GM19193 (cell line): Measurements from ENCODE around the gene LORICRIN.

ENCODE experiments used
- POLR2A ChIP-seq: IDR thresholded peaks from 4 replicates; pipeline ENCODE4 v1.6.1; 2011; ENCODE audit not compliant: insufficient read depth, insufficient read length; ENCODE audit errors: extremely low read depth

The LORICRIN gene, protein sequence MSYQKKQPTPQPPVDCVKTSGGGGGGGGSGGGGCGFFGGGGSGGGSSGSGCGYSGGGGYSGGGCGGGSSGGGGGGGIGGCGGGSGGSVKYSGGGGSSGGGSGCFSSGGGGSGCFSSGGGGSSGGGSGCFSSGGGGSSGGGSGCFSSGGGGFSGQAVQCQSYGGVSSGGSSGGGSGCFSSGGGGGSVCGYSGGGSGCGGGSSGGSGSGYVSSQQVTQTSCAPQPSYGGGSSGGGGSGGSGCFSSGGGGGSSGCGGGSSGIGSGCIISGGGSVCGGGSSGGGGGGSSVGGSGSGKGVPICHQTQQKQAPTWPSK

DNA sequence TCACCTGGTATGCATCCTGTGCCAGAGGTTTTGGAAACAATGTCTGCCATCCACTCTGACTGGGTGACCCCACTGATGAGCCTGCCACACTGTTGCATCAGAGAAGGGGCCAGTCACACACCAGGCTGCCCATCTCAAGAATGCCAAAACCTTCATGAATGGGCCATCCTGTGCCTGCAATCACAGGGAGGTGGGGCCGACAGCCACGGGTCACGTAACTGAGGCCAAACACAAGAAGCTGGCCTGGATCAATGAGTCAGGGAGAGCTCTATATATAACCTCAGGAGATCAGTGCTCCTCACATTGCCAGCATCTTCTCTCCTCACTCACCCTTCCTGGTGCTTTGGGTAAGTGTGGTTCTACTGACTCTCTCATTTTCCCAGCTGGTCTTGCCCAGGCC is at the start of gene LORICRIN:
Gene LORICRIN (plus strand): TSS at position 301 of the 400 bp plus-strand sequence. CDS start 1,263 bp downstream, outside the sequence.
- no peak for TF ChIP-seq POLR2A

DNA sequence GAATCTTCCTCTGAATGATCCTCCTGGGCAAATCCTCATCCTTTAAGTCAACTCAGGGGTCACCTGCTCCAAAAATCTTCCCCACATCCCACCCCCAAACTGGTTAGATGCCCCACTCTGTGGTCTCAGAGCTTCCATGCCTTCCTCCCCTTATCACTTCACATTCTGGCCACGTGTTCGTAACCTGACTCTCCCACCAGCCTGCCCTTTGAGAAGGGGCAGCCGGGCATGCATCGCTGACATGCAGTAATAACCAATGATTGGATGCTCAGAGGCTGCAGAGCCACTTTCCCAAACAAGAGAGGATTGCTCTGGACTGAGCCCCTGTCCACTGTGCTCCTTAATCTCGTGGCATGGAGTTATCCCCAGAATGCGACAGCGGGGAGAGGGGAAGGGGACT is 49.3 kb upstream of the LORICRIN start:
- TF ChIP-seq POLR2A, result no peak

DNA sequence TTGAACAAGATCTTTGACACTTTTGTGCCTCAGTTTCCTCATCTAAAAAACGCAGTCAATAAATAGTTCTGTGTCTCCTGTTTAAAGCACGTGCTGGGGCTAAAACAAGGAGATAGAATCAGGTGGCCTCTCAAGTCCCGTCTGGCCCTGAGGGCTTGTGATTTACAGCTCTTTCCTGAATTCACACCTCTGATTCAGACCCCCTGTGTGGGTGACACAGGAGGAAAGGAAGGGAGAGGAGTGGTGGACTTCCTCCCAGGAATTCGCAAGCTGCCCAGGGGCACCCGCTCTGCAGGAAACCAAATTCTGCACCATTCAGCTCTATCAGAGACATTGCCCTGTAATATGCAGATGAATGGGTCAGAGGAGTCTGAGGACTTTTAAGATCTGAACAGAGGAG is 47.3 kb upstream of the LORICRIN start:
- TF ChIP-seq POLR2A, result no peak

DNA sequence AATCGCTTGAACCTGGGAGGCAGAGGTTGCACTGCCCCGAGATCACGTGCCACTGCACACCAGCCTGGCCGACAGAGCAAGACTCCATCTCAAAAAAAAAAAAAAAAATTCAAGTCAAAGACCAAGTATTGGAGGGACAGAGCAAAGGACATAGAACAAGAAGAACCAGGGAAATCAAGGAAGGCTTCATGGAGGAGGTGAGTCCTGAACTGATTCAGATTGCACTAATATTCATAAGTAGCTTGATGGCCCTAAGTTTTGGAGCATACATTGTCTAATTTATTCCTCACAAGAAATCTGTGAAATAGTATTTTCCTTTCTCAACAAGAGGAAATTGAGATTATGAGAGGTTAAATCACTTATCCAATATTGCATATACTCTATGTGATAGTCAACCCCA is 46.0 kb upstream of the LORICRIN start:
- no peak for TF ChIP-seq POLR2A

DNA sequence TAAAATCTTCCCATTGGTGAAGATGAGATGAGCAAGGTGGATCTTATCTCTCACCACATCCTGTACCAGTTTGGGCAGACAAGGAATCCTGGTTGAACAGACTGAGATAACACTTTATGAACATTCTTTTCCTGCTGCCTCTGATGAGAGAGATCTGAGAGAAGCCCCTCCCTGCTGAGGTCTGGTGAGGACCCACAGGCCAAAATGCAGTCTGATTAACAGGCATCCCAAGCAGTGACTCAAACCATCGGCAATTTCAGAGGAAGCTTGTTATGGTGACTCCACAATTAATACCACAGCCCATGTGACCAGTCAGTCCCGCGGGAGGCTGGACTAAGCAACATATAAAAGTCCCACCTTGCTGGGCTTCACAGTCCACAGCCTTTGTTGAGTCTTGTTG is 42.3 kb upstream of the LORICRIN start, which contains the start of gene PRR9:
Gene PRR9 (plus strand): TSS at position 373 of the 400 bp plus-strand sequence. CDS start 561 bp downstream, outside the sequence.
- no peak for TF ChIP-seq POLR2A

DNA sequence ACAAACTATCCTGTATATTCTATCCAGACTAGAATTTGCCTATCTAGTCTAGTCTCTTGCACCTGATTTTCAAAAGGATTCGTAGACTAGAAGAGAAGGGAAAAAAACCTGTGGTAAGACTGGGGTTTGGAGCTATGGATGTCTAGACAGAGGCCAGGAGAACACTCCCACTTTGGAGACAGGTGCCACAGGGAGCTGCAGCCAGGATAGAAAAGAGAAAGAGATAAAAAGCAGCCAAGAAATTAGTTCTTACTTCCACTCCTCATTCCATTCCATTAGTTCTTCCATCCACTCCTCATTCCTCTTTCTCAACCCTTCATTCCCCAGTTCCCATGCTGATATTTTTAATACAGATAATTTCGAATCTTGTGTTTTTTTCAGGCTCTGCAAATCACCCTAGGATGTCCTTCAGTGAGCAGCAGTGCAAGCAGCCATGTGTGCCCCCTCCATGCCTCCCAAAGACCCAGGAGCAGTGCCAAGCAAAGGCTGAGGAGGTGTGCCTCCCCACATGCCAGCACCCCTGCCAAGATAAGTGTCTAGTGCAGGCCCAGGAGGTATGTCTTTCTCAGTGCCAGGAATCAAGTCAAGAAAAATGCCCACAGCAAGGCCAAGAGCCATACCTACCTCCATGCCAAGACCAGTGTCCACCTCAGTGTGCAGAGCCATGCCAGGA is 41.6 kb upstream of the LORICRIN start:
- TF ChIP-seq POLR2A, result no peak

DNA sequence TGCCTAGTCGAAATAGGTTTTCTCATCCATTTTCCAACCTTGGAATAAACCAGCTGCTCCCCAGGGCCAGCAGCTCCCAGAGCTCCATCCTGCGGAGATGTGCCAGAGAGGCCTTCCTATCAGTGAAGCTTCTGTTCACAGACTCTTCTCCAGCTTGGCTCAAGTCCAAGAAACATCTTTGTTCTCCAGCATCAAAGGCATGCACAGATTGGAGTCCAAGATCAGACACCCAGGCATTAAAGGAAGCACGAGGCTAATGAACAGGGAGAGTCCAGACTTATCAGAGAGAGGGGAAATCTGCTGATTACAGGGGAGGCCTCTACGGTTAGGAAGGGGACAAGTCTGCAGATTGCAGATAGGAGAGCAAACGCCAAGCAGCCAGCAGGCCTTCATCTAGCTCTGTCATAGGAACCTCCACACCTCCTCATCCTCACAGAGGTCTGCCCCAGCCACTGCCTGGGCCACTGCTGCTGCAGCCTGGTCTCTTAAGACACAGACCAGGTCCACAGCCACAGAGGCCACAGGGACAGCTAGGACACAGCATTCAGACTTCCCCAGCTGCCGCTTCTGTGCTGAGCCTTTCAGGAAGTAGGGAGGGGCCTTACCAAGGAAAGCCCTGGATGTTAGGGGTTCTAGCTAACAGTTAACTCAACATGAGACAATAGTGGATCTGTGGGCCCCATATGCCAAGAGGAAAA is 38.7 kb upstream of the LORICRIN start:
- no peak for TF ChIP-seq POLR2A

DNA sequence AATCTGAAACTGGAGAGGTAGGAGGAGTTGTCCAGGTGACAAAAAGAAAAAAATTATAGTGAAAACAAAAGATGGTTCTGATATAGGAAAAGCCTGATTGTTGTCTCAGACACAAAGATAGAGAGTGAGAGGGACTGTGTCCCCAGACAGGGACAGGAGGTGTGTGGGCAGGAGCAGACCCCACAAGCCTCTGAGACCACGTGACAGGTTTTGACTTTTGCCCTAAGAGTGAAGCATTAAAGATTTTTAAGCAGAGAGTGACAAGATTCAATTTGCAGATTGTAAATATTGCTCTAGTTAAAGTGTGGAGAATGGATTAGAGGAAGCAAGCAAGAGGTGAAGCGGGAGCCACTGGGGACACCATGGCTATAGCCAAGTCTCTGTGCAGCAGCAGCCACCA is 31.7 kb upstream of the LORICRIN start:
- TF ChIP-seq POLR2A, result no peak

DNA sequence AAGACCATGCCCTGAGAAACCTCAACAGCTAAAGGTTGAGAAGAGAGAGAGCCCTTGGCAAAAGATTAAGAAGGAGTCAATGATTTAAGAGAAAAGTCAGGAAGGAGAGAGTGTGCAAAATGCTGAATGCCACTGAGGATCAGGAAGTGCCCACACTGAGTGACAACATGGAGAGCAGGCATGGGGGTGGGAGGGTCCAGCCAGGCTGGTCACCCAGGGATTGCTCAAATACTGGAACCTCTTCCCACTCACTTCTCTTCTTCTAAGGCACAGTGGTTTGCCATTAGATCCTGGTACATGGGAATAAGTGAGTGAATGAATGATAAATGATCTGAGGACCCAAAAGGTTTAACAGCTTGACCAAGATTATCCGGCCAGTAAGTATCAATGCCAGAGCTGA is 31.0 kb upstream of the LORICRIN start:
- no peak for TF ChIP-seq POLR2A

DNA sequence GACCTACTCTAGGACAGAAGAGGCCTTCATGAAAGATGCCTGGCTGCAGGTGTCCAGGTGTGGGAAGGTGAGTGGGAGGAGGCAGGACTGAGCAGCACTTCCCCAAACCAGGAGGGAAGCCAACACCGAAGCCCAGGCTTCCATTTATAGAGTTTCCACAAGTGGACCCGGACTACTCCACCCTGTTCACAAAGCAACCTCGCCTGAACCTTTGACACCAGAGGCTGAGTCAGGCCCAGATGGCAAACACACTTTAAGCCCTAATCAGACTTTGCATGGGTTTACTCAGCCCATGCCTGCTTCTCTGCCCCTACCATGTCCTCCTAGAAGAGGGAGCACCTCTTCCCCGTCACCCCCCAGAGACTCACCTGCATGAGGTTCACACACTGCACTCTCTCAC is 28.1 kb upstream of the LORICRIN start:
- no peak for TF ChIP-seq POLR2A

DNA sequence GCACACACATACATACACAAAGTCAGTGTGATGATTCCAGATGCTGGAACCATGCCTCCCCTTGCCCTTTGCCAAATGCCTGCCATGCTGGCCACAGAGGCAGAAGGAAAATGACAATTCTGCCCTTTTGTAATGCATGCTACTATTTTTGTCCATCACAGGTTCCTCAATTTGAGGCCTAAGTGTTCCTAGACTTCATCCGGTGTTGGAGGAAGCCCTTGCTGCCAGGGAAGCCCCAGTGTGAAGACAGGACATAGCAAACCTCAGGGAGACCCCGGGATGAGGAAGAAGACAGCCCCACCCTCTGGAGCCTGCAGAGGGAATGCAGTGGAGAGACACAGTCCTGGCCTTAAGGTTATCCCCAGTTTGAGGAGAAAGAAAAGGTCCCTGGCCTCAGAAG is 27.7 kb upstream of the LORICRIN start:
- no peak for TF ChIP-seq POLR2A

DNA sequence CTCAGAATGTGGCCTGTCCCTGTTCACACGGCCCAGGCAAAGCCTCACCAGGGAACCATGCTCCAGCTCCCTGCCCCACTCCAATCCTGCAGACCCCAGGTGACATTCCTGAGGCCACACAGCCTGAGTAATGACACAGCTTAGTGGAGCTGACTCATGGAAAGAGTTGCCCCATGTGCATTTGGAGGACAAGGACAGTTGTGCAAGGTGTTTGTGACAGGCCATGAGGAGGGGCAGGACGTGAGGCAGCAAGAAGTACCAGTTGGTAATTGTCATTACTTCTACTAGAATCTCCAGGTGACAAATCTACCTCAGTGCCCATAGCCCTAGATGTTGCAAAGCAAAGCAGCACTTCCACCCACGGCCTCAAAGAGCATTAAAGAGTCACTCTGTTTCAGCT is 26.9 kb upstream of the LORICRIN start:
- TF ChIP-seq POLR2A, result no peak

DNA sequence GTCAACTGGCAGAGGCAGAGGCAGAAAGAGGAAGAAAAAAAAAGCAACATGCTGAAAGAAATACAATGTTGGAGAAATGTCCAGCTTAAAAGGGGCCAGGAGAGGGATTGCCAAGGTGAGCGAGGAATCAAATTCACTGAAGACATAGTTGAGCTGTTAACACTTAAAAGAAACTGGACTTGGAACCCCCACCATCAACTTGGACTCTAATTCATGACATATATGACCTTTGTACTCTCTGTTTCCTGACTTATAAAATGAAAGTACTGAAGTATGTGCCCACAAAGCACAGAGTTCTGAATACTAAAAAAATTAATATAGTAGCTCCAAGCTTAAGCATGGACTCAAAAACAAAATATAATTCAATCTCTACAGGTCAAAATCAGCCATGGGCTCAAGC is 26.0 kb upstream of the LORICRIN start:
- no peak for TF ChIP-seq POLR2A

DNA sequence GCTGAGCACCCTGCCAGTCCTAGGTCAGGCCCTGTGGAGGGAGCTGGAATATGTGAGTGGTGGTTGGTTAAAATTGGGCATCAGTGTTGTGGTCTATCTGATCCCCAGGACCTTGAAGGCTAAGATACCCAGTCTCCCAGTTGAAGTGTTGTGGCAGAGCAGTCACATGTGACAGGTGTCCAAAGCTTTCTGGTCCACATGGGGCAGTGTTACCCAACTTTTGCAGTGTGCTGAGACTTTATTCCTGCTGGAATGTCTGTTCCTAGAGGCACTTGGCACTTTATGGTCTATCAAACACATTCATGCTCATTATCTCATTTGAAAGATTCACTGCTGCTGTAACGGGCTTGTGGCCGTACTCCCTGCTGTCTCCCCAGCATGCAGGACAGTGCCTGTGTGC is 21.0 kb upstream of the LORICRIN start:
- TF ChIP-seq POLR2A, result no peak

DNA sequence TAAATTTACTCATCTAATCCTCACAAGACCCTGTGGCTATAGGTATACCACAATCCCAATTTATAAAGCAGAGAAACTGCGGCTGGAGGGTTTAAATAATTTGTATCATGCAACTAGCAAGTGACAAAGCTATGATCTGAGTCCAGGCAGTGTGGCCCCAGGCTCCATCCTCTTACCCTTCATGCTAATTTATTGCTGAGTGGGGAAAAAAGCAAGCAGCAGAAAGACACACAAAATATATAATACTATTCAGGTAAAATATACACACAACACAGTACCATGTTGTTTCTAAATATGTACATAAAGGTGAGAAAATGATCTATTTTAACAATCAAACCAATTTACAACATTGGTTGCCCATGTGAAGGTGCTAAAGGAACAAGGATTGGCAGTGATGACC is 17.3 kb upstream of the LORICRIN start:
- no peak for TF ChIP-seq POLR2A

DNA sequence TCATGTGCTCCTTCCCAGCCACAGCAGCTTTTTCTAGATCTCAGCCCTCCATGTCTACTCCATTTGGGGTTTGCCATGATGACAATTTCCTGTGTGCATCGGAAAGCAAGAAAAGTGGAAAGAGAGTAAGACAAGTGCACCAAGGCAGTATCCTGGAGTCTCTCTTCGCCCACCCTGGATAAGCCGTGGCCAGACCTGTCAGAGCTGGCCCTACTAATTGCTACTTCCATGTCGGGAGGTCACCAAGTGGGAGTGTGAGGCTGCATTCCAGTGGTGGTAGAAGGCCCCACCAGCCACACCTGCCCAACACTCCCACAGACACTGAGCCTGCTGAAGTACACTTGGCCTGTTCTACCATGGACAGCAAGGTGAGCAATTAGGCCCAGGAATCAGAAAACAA is 14.0 kb upstream of the LORICRIN start:
- no peak for TF ChIP-seq POLR2A
